GM21825 (cell line): ENCODE data around the gene DGAT2.

Experiments used
- ATAC-seq: cut with Tn5 transposase; IDR thresholded peaks from one replicate; pipeline ENCODE4 v1.9.1; 2021; ENCODE audit warnings: mild to moderate bottlenecking, moderate library complexity; ENCODE audit not compliant: unreplicated experiment

DGAT2 gene

DNA sequence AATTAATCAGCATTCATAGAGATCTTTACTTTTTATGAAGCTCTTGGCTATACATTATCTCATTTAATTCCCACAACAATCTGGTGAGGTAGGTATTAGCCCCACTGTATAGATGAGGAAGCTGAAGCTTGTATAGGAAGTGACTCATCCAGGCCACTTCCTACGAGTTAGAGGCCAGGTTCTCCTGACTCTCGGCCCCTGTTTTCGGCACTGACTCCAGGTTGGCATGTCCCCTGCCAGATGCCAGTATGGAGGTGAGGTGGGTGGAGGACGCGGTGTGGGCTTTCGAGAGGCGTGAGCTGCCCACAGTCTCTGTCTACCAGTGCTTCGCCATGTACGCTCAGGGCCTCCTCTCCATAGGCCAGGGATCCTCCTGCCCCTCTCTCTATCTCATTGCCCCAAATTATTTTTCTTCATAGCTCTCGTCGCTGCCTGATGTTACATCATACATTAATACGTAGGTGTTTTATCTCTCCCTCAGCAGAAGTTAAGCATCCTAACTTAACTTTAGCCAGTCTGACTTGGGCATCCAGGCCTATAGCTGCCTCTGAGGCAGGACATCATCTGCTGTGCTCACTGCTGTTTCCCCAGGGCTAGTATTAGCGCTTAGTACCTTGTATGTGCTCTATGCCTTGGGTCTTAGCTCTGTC is 9.0 kb downstream of the DGAT2 start:
- no peak for ATAC-seq

- ATAC-seq, result no peak
Measured at GRCh38 chr11:75778962-75779361, 10.4 kb downstream of the DGAT2 start.

GRCh38 chr11:75779960-75780359 is 11.4 kb downstream of the DGAT2 start:
- ATAC-seq, result no peak

DNA sequence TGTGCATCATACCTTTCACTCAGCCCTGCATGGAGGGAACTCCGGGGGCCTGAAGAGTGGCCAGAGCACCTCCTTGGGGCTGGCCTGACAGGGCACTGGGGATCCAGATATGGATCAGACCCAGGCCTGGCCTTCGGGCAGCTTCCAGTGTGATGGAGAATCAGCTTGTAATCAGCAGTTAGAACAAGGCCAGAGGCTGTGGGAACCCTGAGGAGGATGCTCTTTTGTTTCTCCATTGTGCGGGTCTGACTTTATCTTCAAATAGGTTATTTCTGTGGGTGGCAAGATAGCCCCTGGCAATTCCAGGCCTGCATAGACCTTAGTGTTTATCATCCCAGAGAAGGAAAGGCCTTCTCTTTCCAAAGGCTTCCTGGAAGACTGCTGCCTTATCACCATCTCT is 12.3 kb downstream of the DGAT2 start:
- ATAC-seq, result no peak

GRCh38 chr11:75781296-75781695 is 12.7 kb downstream of the DGAT2 start:
- ATAC-seq, result no peak

DNA sequence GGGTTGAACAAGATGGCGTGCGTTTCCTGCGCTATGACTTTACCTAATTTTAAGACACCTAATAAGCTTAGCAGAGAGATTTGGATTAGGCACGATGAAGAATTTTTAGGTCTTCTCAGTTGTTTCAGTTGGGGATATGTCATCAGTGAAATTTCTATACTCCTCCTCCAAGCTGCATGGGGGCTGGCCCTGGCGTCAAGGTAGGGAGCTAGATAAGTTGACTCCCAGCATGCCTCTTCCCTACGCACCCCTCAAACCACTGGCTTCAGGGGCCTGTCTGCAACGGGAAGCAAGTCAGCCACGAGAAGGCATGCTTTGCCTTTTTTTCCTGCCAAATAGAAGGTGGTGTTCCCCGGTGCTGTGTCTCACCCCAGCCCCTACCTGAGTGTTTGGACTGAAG is 13.3 kb downstream of the DGAT2 start:
- no peak for ATAC-seq

DNA sequence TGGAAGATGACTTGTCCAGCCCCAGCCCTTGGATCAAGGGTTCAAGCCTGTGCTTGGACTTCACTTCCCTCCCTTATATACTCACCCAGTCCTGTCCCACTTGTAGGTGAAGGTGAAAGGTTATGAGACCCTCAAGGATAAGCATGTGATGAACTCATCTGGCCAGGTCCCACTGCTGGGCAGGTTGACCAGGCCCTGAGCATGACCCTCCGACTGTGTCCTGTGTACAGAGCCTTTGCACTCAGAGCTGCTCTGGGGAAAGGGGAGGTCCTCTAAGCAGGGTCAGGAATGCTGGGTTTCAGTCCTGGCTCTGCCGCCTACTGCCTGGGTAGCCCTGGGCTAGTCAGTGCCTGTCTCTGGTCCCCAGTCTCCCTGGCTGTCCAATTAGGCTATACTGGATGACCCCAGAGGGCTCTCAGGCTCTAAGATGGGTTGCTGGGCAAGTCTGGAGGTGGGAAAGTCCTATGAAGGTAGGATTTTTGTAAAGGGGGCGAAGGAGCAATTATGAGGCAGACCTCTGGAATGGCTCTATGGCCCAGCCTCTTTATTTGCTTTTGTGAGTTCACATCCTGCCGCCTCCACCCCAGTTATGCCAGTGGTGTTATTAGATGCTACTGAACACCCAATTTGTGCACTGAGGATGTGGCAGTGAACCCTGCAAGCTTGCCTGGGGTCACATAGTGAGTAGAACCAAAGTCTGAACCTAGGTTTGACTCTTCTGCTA is 14.1 kb downstream of the DGAT2 start:
- no peak for ATAC-seq

DNA sequence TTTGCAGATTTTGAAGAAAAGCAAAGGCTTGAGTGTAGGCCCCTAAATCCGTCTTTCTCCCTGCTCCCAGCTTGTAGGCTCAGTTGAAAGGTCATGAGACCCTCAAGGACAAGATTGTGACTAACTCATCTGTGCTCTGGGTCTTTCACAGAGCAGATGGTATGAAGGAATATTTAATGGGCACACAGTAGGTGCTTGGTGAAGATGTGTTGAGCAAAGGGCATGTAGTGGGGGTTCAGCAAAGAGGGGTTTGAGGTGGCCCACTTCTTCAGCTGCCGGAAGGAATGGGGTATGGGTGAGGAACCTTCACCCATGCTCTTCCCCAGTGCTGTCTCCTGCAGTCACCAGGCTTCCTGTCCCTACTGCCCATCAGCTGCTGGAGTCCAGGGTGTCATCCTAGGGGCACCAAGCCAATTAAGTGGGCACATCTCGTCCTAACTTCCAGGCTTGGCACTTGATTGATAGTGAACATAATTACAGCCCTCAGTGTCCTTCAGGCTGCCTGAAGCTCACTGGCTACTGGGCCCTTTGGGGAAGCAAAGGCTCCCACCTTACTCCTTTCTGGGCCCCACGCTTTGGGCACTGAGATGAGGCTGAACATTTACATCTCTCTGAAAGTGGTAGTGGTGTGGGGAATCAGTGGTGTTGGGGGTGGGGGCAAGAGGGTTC is 15.0 kb downstream of the DGAT2 start:
- no peak for ATAC-seq

DNA sequence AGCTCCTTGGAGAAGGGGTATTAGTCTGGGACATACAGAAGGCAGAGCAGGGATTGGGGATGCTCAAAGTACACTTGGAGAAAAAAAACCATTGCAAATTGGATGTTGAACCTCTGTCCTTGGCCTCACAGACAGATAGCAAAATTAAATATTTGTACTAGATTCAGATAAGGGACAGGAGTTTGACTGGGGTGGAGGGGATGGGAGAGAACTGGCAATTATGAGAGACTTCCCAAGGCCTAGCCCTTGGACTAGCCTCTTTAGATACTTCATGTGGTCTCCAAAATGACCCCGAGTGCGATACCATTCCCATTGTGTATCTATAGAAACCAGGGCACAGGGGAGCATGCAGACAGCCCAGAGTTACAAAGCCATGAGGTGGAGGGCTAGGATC is 15.5 kb downstream of the DGAT2 start:
- ATAC-seq, result no peak

DNA sequence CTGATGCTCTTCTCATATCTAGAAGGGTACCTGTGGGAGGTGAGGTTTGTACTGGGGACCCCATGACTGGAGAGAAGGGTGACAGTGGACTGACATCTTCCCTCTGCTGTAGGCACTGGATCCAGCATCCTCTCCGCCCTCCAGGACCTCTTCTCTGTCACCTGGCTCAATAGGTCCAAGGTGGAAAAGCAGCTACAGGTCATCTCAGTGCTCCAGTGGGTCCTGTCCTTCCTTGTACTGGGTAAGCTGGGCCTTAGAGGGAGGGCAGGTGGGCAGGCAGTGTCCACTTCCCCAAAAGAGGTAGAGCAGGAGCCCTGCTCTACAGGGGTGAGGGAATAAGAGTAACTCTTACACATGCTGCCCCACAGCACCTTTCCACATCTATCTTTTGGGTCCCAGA is 15.9 kb downstream of the DGAT2 start:
- ATAC-seq, result no peak

GRCh38 chr11:75785187-75785586 is 16.6 kb downstream of the DGAT2 start:
- ATAC-seq, result no peak

DNA sequence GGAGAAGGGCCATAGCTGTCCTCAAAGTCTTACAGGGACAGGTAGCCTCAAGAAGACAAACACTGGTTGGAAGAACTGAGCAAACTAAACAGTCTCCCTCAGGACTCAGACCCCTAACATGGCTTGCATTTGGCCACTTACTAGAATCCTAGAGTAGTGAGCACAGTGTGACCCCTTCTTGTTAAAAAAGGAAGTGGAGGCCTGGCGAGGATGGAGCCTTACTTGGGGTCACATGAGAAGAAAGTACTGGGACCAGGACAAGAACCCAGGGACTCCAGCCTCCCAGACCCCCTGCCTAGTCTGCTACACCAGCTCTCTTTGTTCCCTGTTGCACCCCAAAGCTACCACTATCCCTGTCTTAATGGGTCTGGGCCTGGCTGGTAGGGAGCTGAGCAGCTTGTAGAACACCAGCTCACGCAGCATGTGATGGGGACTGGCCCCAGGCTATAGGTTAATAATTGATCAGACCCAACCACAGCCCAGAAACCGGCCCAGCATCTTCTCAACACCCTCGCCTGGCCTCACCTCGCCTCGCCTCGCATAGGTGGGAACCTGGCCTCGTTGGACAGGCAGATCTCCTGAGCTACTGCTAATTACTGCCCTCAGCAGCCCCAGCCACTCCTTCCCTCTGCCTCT is 17.6 kb downstream of the DGAT2 start:
- ATAC-seq, result peak; percentile 65

DNA sequence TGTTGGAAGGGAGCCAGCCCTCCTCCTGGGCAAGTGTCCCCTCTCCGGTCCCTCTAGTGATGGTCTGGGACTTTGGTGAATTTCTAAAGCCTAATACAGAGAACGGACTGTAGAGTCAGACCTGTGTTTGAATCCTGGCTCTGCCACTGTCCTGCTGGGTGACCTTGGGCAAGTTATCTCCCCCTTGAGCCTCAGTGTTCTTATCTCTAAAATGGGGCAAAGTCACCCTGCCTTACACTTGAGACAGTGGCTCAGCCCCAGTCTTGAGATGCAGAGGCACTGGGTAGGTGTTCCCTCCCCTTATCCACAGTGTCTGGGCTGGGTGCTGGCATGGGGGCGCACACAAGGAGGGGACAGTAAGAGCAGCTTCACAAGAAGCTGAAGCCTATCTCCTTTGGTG is 20.9 kb downstream of the DGAT2 start:
- no peak for ATAC-seq

GRCh38 chr11:75790986-75791385 is 22.4 kb downstream of the DGAT2 start:
- ATAC-seq, result no peak

DNA sequence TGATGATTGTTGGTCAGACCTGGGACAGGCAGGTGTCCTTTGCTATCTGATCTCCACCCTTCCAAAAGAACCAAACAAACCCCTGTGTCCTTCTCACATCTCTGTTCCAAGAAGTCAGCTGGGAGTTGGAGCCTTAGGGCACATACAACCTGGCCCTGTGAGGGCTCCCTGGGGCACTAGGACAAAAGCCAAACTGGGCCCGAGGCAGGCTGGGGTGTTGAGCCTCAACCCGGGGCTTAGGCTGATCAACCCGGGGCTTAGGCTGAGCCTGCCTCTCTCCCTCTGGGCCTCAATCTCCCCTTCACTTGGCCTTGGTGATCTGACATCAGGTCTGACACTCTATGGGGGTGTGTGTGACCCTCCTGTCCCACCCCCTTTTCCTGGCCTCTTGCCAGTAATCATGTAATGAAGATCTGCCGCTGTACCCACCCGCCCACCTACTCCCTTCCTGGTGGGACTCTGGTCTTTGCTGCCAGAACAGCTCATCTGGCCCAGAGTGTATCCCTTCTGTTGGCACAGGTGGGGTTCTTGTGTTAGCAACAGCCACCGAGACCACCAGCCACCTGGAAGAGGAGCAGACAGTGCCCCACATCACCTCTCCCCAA is 23.7 kb downstream of the DGAT2 start:
- no peak for ATAC-seq

DNA sequence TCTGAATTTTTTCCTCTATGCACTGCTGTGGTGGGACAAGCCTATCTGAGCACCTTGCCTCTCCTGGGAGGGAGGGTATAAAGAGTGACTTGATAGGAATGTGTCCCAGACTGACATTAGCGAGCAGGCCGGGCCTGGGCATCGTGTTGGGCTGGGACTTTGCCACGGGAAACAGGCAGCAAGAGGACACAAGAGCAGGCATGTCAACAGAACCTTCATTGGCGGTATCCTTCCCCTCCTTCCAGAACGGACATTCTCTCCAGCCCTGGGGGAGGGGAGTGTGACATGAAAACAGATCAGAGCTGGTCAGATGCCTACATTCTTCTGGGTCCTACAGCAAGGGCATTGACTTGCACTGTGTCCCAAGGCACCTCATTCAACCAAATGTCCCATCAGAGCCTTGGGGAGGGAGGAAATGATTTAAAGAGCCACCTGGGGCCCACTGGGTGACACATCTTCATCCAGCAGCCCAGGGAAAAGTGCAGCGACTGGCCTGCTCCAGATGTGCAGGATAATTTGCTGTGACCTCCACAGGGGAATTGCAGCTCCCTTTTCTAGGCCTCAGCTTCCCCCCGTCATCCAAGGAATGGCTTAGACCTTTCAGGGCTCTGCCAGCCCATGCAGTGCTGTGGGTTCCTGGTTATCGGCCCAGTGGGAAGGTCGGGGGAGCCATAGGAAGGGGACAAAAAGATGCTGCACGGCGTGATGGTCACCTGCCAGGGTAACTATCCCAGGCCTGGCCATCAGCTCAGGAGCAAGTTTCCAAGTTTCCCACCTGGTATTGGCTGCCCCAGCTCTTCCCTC is 24.6 kb downstream of the DGAT2 start:
- ATAC-seq, result no peak

GRCh38 chr11:75793966-75794365 is 25.4 kb downstream of the DGAT2 start:
- no peak for ATAC-seq

- ATAC-seq, result no peak
Measured at GRCh38 chr11:75795276-75796090, 26.9 kb downstream of the DGAT2 start.

DNA sequence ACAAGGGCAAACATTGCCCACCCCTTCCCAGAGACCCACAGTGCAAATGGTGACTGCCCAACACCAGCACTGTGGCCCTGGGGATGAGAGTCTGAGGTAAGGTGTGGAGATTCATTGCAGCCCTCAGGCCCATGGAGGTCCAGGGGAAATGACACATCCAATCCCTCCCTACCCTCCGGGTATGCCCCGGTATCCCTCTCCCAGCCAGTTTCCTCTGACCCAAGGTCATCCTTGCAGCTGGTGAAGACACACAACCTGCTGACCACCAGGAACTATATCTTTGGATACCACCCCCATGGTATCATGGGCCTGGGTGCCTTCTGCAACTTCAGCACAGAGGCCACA is 27.5 kb downstream of the DGAT2 start:
- no peak for ATAC-seq

DNA sequence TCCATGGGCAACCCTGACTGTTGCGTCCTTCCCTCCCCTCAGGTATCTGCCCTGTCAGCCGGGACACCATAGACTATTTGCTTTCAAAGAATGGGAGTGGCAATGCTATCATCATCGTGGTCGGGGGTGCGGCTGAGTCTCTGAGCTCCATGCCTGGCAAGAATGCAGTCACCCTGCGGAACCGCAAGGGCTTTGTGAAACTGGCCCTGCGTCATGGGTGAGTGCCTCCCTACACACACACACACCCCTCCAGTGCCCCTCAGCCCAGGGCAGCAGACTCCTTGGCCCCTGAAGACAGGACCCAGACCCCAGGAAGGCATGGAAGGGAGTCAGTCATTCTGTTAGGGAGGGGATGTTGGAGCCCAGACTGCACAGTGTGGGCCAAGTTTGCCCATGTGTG is 28.5 kb downstream of the DGAT2 start:
- no peak for ATAC-seq
